ENCODE measurements around the gene NPY4R. TPM values are rescaled to one million over a fixed set of nuclear protein-coding genes. Genes with fewer than 3 reads are reported as not detected.
"Not testable (repeated sequence)": the region's sequence is repeated elsewhere in the genome, so short reads cannot be mapped to it uniquely, and the experiment has no call there.

Gene NPY4R
- not detected for polyA plus RNA-seq (ENCODE audit: insufficient read length in 3 of 3)

- not testable (repeated sequence) for DNase-seq (ENCODE audit: low read depth in 3 of 3, low spot score in 2 of 3)
Observed at GRCh38 chr10:46465765-46466164, at the start of gene NPY4R. NPY4R (minus strand) TSS chr10:46465958; CDS start chr10:46462635, 3,323 bp downstream.

GRCh38 chr10:46515366-46515765 is 49.6 kb upstream of the NPY4R start:
- no peak for DNase-seq (ENCODE audit: low read depth in 3 of 3, low spot score in 2 of 3)

- DNase-seq (ENCODE audit: low read depth in 3 of 3, low spot score in 2 of 3) = no peak
Observed at GRCh38 chr10:46514899-46515298, 49.1 kb upstream of the NPY4R start.

GRCh38 chr10:46514431-46514861 is 48.7 kb upstream of the NPY4R start:
- DNase-seq (ENCODE audit: low read depth in 3 of 3, low spot score in 2 of 3) = no peak

GRCh38 chr10:46513333-46513732 is 47.6 kb upstream of the NPY4R start:
- not testable (repeated sequence) for DNase-seq (ENCODE audit: low read depth in 3 of 3, low spot score in 2 of 3)

- not testable (repeated sequence) for DNase-seq (ENCODE audit: low read depth in 3 of 3, low spot score in 2 of 3)
Observed at GRCh38 chr10:46512725-46513124, 47.0 kb upstream of the NPY4R start.

GRCh38 chr10:46512002-46512401 is 46.2 kb upstream of the NPY4R start:
- not testable (repeated sequence) for DNase-seq (ENCODE audit: low read depth in 3 of 3, low spot score in 2 of 3)

GRCh38 chr10:46499990-46500389 is 34.2 kb upstream of the NPY4R start:
- DNase-seq (ENCODE audit: low read depth in 3 of 3, low spot score in 2 of 3) = not testable (repeated sequence)

GRCh38 chr10:46498985-46499703 is 33.4 kb upstream of the NPY4R start:
- not testable (repeated sequence) for DNase-seq (ENCODE audit: low read depth in 3 of 3, low spot score in 2 of 3)

GRCh38 chr10:46497878-46498277 is 32.1 kb upstream of the NPY4R start:
- not testable (repeated sequence) for DNase-seq (ENCODE audit: low read depth in 3 of 3, low spot score in 2 of 3)

GRCh38 chr10:46497401-46497800 is 31.6 kb upstream of the NPY4R start:
- not testable (repeated sequence) for DNase-seq (ENCODE audit: low read depth in 3 of 3, low spot score in 2 of 3)

GRCh38 chr10:46491364-46492114 is 25.8 kb upstream of the NPY4R start:
- not testable (repeated sequence) for DNase-seq (ENCODE audit: low read depth in 3 of 3, low spot score in 2 of 3)

- DNase-seq (ENCODE audit: low read depth in 3 of 3, low spot score in 2 of 3) = not testable (repeated sequence)
Observed at GRCh38 chr10:46490285-46490684, 24.5 kb upstream of the NPY4R start.

- not testable (repeated sequence) for DNase-seq (ENCODE audit: low read depth in 3 of 3, low spot score in 2 of 3)
Observed at GRCh38 chr10:46486459-46486858, 20.7 kb upstream of the NPY4R start.

GRCh38 chr10:46474746-46475320 is 9.1 kb upstream of the NPY4R start:
- DNase-seq (ENCODE audit: low read depth in 3 of 3, low spot score in 2 of 3) = not testable (repeated sequence)

GRCh38 chr10:46473758-46474157 is 8.0 kb upstream of the NPY4R start:
- DNase-seq (ENCODE audit: low read depth in 3 of 3, low spot score in 2 of 3) = not testable (repeated sequence)

GRCh38 chr10:46470134-46470533 is 4.4 kb upstream of the NPY4R start:
- not testable (repeated sequence) for DNase-seq (ENCODE audit: low read depth in 3 of 3, low spot score in 2 of 3)

- DNase-seq (ENCODE audit: low read depth in 3 of 3, low spot score in 2 of 3) = not testable (repeated sequence)
Observed at GRCh38 chr10:46468119-46468809, 2.5 kb upstream of the NPY4R start.

- not testable (repeated sequence) for DNase-seq (ENCODE audit: low read depth in 3 of 3, low spot score in 2 of 3)
Observed at GRCh38 chr10:46463608-46464007, 2.1 kb downstream of the NPY4R start.

GRCh38 chr10:46462276-46462675 is 3.5 kb downstream of the NPY4R start:
- not testable (repeated sequence) for DNase-seq (ENCODE audit: low read depth in 3 of 3, low spot score in 2 of 3)

GRCh38 chr10:46459579-46459978 is 6.2 kb downstream of the NPY4R start:
- not testable (repeated sequence) for DNase-seq (ENCODE audit: low read depth in 3 of 3, low spot score in 2 of 3)
